Smooth muscle cell (in vitro differentiated cells): ENCODE measurements around the gene EMSY. TPM values are rescaled to one million over a fixed set of nuclear protein-coding genes. Genes with fewer than 3 reads are reported as not detected.

Experiments used
- DNase-seq: peaks from one replicate; lab custom pipeline; 2025; ENCODE audit not compliant: unreplicated experiment; lab: John Stamatoyannopoulos, UW
- H2AFZ ChIP-seq: fragments of 200-600 bp; sonication (generic); 2 replicates; pipeline ENCODE4 v1.6.0; 2016; ENCODE audit warnings: antibody characterized with exemption, low read depth, mild to moderate bottlenecking
- H3F3A ChIP-seq: fragments of 200-600 bp; sonication (generic); 2 replicates; pipeline ENCODE4 v1.6.0; 2017; ENCODE audit warnings: antibody characterized with exemption, low read depth
- H3K27ac ChIP-seq: fragments of 200-600 bp; sonication (generic); 2 replicates; pipeline ENCODE4 v1.5.1; 2016; ENCODE audit warnings: low read depth, mild to moderate bottlenecking
- H3K27me3 ChIP-seq: fragments of 200-600 bp; sonication (generic); 2 replicates; pipeline ENCODE4 v1.6.1; 2016; ENCODE audit warnings: low read depth, mild to moderate bottlenecking
- H3K36me3 ChIP-seq: fragments of 200-600 bp; sonication (generic); 2 replicates; pipeline ENCODE4 v1.5.1; 2016; ENCODE audit warnings: low read depth
- H3K4me1 ChIP-seq: fragments of 200-600 bp; sonication (generic); 2 replicates; pipeline ENCODE4 v1.5.1; 2016; ENCODE audit warnings: low read depth
- H3K4me2 ChIP-seq: fragments of 200-600 bp; sonication (generic); 2 replicates; pipeline ENCODE4 v1.6.0; 2016; ENCODE audit warnings: mild to moderate bottlenecking
- H3K4me3 ChIP-seq: fragments of 200-600 bp; sonication (generic); 2 replicates; pipeline ENCODE4 v1.5.1; 2016; ENCODE audit warnings: mild to moderate bottlenecking
- H3K79me2 ChIP-seq: fragments of 200-600 bp; sonication (generic); 2 replicates; pipeline ENCODE4 v1.6.0; 2016; ENCODE audit warnings: low read depth, mild to moderate bottlenecking
- H3K9ac ChIP-seq: fragments of 200-600 bp; sonication (generic); 2 replicates; pipeline ENCODE4 v1.6.0; 2016; ENCODE audit warnings: low read depth
- H3K9me3 ChIP-seq: fragments of 200-600 bp; sonication (generic); replicated peaks from 2 replicates; pipeline ENCODE4 v1.5.1; 2016; ENCODE audit warnings: low read depth
- H4K20me1 ChIP-seq: fragments of 200-600 bp; sonication (generic); 2 replicates; pipeline ENCODE4 v1.6.0; 2016; ENCODE audit warnings: low read depth
- WGBS: methylation state at CpG from one replicate; pipeline ENCODE4 v1.1.7; 2016; ENCODE audit warnings: low lambda C conversion rate; 5-methylcytosine and 5-hydroxymethylcytosine counted together
- polyA plus RNA-seq: library from polyadenylated mRNA; unstranded; fragments of >200 nt; fragmentation: Nextera tagmentation; extraction: Ambion mirVana; gene quantifications from 2 replicates; pipeline ENCODE4 v1.2.1, GENCODE V29; 2016
- total RNA-seq: library from RNA; depleted of rRNA; stranded (reverse); fragments of >200 nt; gene quantifications from 2 replicates; pipeline ENCODE4 v1.2.3, GENCODE V29; 2014
- TF ChIP-seq, protein P1 (sequence below): fragments of 200-600 bp; sonication (generic); IDR thresholded peaks from 2 replicates; pipeline ENCODE4 v1.5.1; 2017; ENCODE audit warnings: borderline replicate concordance, mild to moderate bottlenecking, antibody characterized with exemption; ENCODE audit not compliant: insufficient read depth, poor library complexity, severe bottlenecking

EMSY gene
- total and polyA plus RNA-seq, 2 experiments from 2014 or later: 14.5 to 26.0 TPM

DNA sequence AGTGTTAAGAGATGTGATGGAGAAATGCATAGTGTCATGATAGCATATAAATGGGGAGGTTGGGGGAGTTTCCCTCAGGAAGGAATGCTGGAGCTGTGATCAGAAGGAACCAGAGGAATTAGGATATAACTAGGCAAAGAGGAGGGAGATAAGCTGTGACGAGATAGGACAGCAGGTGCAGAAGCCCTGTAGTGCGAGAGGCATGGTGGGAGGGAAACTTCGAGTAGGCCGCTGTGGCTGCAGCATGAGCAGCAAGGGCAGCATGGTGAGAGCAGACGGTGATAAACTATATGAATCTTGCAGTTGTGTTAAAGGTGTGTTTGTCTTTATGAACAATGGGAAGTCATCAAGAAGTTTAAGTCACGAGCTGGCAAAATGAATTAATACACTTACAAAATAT, 109.9 kb downstream of the EMSY start:
- Histone ChIP-seq H3K79me2 (no peaks in the 10 kb centered on the region), H3K4me2 (no peak overlapping the region), H3K4me1 (no peaks in the 10 kb centered on the region), H2AFZ (no peak overlapping the region), H3K27ac (no peak overlapping the region), H4K20me1 (no peaks in the 10 kb centered on the region), H3K36me3 (no peaks in the 10 kb centered on the region), H3K9me3 (no peaks in the 10 kb centered on the region), H3K27me3 (no peaks in the 10 kb centered on the region), H3K4me3 (no peak overlapping the region), H3K9ac (no peak overlapping the region), H3F3A (no peaks in the 10 kb centered on the region)
- TF ChIP-seq, protein P1, sequence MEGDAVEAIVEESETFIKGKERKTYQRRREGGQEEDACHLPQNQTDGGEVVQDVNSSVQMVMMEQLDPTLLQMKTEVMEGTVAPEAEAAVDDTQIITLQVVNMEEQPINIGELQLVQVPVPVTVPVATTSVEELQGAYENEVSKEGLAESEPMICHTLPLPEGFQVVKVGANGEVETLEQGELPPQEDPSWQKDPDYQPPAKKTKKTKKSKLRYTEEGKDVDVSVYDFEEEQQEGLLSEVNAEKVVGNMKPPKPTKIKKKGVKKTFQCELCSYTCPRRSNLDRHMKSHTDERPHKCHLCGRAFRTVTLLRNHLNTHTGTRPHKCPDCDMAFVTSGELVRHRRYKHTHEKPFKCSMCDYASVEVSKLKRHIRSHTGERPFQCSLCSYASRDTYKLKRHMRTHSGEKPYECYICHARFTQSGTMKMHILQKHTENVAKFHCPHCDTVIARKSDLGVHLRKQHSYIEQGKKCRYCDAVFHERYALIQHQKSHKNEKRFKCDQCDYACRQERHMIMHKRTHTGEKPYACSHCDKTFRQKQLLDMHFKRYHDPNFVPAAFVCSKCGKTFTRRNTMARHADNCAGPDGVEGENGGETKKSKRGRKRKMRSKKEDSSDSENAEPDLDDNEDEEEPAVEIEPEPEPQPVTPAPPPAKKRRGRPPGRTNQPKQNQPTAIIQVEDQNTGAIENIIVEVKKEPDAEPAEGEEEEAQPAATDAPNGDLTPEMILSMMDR: no peak
- no peak for DNase-seq
- 84% methylated on average over 6 of the region's 6 CpGs for WGBS

DNA sequence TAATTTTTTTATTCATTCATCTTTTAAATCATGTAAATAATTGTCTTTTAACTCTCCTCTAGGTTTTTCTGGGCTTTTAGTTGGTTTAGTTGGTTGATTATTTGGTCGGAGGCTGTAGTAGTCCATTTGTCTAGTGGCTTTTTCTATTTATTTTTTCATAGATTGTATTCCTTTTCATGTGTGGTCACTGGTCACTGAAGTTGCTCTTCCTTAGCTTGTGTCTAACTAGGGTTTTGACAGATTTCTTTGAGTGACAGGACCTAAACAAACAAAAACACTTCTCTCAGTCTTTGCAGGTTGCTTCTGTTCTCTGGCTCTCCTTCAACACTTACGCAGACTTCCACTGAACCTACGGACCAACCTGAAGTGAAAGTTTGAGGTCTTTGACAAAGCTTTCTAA, 112.6 kb downstream of the EMSY start:
- no peak overlapping the region for H3K27ac ChIP-seq
- no peaks in the 10 kb centered on the region for H3F3A ChIP-seq
- no peaks in the 10 kb centered on the region for H3K9me3 ChIP-seq
- H3K79me2 ChIP-seq: no peaks in the 10 kb centered on the region
- H3K4me3 ChIP-seq: no peak overlapping the region
- no peak overlapping the region for H3K4me2 ChIP-seq
- no peaks in the 10 kb centered on the region for H3K27me3 ChIP-seq
- no peaks in the 10 kb centered on the region for H3K4me1 ChIP-seq
- H3K36me3 ChIP-seq: no peaks in the 10 kb centered on the region
- 88% methylated on average over 3 of the region's 3 CpGs for WGBS
- no peak overlapping the region for H2AFZ ChIP-seq
- no peak for DNase-seq
- no peak overlapping the region for H3K9ac ChIP-seq
- H4K20me1 ChIP-seq: no peaks in the 10 kb centered on the region
- TF ChIP-seq, protein P1: no peak

DNA sequence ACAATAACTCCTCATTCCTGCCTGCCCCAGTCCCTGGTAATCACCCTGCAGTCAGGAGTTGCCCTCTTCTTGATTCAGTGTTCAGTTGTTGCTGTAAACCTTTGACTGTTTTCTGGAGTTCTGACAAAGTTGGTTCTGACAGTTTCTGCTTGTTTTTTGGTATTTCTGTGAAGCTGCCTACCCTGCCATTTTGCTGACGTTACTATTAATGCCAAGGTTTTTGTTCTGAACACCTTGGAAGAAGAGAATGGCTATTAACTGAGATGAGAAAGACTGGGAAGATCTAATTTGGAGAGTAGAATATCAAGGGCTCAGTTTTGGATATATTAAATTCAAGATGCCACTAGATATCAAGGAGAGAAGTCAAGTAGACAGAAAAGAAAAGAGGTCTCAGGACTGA, 113.7 kb downstream of the EMSY start:
- no peak overlapping the region for H3K9ac ChIP-seq
- no peaks in the 10 kb centered on the region for H3K79me2 ChIP-seq
- no peaks in the 10 kb centered on the region for H4K20me1 ChIP-seq
- 93% methylated on average over 1 of the region's 1 CpG for WGBS
- no peak overlapping the region for H2AFZ ChIP-seq
- H3K27me3 ChIP-seq: no peaks in the 10 kb centered on the region
- H3K4me1 ChIP-seq: no peaks in the 10 kb centered on the region
- H3K36me3 ChIP-seq: no peaks in the 10 kb centered on the region
- no peak overlapping the region for H3K4me3 ChIP-seq
- H3F3A ChIP-seq: no peaks in the 10 kb centered on the region
- no peaks in the 10 kb centered on the region for H3K9me3 ChIP-seq
- H3K27ac ChIP-seq: no peak overlapping the region
- no peak overlapping the region for H3K4me2 ChIP-seq
- no peak for DNase-seq
- TF ChIP-seq, protein P1: no peak

DNA sequence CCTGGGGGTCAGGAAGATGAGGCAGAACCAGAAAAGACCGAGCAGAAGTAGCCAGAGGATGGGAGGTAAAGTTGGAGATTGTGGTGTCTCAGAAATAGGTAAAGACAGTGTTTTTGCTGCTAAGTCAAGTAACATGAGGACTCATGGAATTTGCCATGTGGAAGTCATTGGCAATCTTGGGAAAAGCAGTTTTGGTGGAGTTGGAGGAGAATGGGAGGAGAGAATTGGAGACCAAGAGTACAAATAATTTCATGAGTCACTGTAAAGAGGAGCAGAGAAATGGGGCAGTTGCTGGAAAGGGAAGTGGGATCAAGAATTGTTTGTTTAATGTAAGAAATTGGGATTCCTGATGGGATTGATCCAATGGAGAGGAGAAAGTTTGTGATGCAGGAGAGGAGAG, 114.1 kb downstream of the EMSY start:
- no peak overlapping the region for H3K4me3 ChIP-seq
- TF ChIP-seq, protein P1: no peak
- H3K9me3 ChIP-seq: no peaks in the 10 kb centered on the region
- no peaks in the 10 kb centered on the region for H3K79me2 ChIP-seq
- H3F3A ChIP-seq: no peaks in the 10 kb centered on the region
- no peaks in the 10 kb centered on the region for H4K20me1 ChIP-seq
- H3K4me2 ChIP-seq: no peak overlapping the region
- H2AFZ ChIP-seq: no peak overlapping the region
- no peaks in the 10 kb centered on the region for H3K36me3 ChIP-seq
- no peaks in the 10 kb centered on the region for H3K27me3 ChIP-seq
- no peak for DNase-seq
- H3K4me1 ChIP-seq: no peaks in the 10 kb centered on the region
- no peak overlapping the region for H3K27ac ChIP-seq
- WGBS: 97% methylated on average over 1 of the region's 1 CpG
- no peak overlapping the region for H3K9ac ChIP-seq
